ES-I3 (cell line): Measurements from ENCODE around the gene AHNAK2.
"Not testable (repeated sequence)": the region's sequence is repeated elsewhere in the genome, so short reads cannot be mapped to it uniquely, and the experiment has no call there.

Experiments used
- H3K36me3 ChIP-seq: 2 replicates; pipeline ENCODE4 v1.6.1; 2013; ENCODE audit warnings: mild to moderate bottlenecking, low read length, control low read depth, moderate library complexity; ENCODE audit not compliant: insufficient read depth
- H3K4me1 ChIP-seq: 2 replicates; pipeline ENCODE4 v1.6.1; 2013; ENCODE audit warnings: mild to moderate bottlenecking, control low read depth, low read length; ENCODE audit not compliant: insufficient read depth
- H3K9ac ChIP-seq: 2 replicates; pipeline ENCODE4 v1.6.1; 2013; ENCODE audit warnings: low read depth, mild to moderate bottlenecking, low read length, moderate library complexity
- H3K9me3 ChIP-seq: 2 replicates; pipeline ENCODE4 v1.6.1; 2013; ENCODE audit warnings: mild to moderate bottlenecking, low read length, moderate library complexity; ENCODE audit not compliant: control insufficient read depth, insufficient read depth

The AHNAK2 gene

DNA sequence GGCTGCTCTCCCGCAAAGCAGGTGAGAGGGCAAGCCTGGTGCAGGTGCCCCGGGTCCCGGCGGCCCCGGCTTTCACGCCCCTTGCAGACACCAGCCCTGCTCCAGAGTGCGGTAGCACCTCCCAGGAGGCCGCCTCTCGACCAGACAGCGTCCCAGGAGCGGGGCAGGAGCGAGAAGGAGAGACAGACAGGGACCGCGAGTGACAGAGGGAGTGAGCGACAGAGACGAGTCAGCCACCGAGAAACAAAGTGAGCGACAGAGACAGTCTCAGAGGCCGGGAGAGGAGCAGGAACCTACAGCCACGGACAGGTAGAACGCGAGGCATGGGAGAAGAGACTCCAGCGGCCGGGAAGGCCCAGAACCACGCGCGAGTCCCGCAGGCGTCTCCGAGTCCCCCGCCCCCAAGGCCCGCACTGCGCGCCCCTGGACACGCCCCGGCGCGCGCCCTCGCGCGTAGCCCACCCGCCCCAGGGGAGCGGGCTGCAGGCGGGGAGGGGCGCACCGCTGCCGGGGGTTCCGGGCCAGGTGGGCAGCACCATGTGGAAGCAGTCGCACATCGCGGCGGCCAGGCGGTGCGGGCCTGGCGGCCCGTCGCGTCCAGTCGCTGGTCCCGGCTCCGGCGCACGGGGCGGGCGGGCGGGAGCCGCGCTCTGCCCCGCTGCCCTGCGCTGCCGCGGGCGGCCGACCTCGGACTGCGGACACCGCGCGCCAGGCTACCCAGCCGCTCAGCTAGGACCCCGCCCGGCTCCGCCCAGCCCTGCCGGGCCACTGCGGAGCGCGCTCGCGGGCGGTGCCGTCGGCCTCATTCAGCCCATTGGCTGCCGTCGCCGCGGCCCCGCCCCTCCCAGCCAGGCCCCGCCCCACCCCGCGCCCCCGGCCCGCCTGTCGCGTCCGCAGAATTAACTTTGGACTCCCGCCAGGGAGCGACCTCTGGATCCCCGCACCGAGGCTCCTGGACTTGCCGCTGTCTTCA lies at the start of gene AHNAK2:
AHNAK2 (minus strand) TSS at position 694 of the 973 bp plus-strand sequence; CDS start at position 557, 137 bp downstream.
- Histone ChIP-seq H3K9me3 (no peaks in the 10 kb centered on the region), H3K36me3 (no peaks in the 10 kb centered on the region), H3K9ac (peak within 1 kb of the TSS; percentile 66; the same call in 1 of the 2 replicates), H3K4me1 (peaks cover 20% of the 10 kb centered on the region; the same call in 1 of the 2 replicates)

DNA sequence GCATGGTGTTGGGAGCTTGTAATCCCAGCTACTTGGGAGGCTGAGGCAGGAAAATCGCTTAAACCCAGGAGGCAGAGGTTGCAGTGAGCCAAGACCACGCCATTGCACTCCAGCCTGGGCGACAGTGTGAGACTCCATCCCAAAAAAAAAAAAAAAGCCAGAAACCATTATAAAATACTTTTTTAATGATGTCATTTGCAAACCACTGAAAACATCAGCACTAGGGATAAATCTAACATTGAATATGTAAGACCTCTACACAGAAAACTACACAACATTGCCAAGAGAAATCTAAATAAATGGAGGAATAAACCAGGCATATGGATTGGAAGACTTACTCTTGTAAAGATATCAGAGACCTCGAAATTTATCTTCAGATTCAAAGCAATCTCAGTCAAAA lies 49.5 kb upstream of the AHNAK2 start:
- H3K4me1 ChIP-seq, H3K9me3 ChIP-seq, H3K36me3 ChIP-seq, H3K9ac ChIP-seq: not testable (repeated sequence)

DNA sequence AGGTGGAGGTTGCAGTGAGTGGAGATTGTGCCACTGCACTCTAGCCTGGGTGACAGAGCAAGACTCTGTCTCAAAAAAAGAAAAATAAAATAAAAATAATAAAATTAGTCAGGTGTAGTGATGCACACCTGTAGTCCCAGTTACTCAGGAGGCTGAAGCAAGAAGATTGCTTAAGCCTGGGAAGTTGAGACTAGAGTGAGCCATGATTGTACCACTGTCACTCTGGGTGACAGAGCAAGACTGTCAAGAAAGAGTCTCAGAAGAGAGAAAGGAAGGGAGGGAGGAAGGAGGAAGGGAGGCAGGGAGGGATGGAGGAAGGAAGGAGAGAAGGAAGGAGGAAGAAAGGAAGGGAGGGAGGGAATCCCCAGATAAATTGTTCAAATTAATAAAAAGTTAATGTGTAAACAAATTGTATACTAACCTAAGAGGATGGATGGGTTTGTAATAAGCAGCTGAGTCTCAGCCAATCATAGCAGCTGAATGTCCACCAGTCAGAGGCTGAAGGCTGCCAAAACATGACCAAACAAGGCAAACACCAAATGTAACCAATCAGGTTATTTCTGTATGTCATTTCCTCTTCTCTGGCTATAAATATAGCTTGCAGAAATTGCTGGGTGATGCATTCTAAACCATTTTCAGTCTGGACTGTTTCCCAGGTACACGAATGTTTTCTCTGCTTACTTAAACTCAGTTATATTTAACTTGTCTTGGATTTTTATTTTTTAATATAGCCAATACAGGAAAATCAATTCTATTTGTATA lies 48.8 kb upstream of the AHNAK2 start:
- H3K4me1 ChIP-seq: peaks cover 6% of the 10 kb centered on the region; the same call in 1 of the 2 replicates
- no peak overlapping the region for H3K9ac ChIP-seq
- no peaks in the 10 kb centered on the region for H3K9me3 ChIP-seq
- H3K36me3 ChIP-seq: no peaks in the 10 kb centered on the region

DNA sequence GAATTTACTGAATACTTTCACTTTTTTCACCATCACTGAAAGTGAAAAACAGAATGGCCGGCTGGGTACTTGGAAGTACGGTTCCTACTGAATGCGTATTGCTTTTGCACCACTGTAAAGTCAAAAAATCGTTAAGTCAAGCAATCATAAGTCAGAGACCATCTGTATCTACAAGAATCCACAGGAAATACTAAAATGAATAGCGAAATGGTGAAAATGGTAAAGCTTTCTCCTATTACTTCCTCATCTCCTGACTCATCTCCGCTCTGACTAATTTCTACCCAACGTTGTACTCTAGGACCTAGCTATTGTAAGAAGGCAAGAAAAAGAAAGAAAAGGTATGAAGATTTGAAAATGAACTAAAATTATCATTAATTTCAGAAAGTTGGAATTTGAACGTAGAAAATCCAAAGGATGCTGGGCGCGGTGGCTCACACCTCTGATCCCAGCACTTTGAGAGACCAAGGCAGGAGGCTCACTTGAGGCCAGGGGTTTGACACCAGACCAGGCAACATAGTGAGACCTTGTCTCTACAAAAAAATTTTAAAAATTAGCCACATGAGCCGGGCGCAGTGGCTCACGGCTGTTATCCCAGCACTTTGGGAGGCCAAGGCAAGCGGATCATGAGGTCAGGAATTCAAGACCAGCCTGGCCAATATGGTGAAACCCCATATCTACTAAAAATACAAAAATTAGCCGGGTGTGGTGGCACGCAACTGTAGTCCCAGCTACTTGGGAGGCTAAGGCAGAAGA lies 48.0 kb upstream of the AHNAK2 start:
- peaks cover 6% of the 10 kb centered on the region; the same call in 1 of the 2 replicates for H3K4me1 ChIP-seq
- H3K36me3 ChIP-seq: no peaks in the 10 kb centered on the region
- no peak overlapping the region for H3K9ac ChIP-seq
- no peaks in the 10 kb centered on the region for H3K9me3 ChIP-seq

DNA sequence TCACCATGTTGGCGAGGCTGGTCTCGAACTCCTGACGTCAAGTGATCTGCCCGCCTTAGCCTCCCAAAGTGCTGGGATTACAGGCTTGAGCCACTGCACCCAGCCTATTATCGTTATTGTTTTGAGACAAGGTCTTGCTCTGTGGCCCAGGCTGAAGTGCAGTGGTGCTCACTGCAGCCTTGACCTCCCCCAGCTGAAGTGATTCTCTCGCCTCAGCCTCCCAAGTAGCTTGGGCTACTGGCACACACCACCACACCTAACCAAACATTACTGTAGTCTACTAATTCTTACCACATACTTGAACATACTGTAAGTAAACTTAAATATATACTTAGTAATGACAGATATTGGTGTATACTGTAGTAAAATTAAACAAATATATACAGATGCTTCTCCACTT lies 47.3 kb upstream of the AHNAK2 start:
- Histone ChIP-seq H3K9me3 (no peaks in the 10 kb centered on the region), H3K9ac (no peak overlapping the region), H3K36me3 (no peaks in the 10 kb centered on the region), H3K4me1 (peaks cover 6% of the 10 kb centered on the region; the same call in 1 of the 2 replicates)

DNA sequence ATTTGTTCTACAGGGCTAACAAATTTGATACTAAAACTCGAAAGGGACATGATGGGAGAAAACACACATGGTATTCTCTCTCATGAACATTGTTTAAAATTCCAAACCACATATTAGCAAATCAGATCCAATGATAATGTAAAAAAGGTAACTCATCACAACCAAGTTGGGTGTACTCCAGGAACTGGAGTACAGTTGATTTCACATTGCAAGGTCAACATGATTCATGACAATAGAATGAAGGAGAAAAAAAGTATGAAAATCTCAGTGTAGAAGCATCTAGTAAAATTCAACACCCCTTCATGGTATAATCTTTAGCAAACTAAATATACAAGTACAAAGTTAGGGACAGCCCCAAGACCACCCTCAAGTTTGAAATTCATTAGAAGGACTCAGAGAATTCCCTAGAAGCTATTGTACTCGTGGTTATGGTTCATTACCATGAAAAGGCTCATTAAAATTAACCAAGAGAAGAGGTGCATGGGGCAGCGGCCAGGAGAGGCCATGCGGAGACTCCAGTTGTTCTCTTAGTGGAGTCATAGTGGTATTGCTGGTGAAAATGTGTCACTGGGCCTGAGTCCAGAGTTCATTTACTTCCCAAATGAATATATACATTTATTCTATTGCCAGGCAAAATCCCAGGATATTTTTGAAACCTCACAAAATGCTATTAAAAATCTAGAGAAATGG lies 45.8 kb upstream of the AHNAK2 start:
- H3K4me1 ChIP-seq: peaks cover 11% of the 10 kb centered on the region; the same call in 1 of the 2 replicates
- H3K9me3 ChIP-seq: no peaks in the 10 kb centered on the region
- H3K9ac ChIP-seq: no peak overlapping the region
- H3K36me3 ChIP-seq: no peaks in the 10 kb centered on the region

DNA sequence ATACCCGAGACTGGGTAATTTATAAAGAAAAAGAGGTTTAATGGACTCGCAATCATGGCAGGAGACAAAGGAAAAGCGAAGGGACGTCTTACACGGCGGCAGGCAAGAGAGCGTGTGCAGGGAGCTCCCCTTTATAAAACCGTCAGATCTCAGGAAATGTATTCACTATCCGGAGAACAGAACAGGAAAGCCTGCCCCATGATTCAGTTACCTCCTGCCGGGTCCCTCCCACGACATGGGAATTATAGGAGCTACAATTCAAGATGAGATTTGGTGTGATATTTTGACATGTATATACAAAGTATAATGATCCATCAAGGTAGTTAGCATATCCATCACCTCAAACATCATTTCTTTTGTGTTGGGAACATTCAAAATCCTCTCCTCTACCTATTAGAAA lies 45.0 kb upstream of the AHNAK2 start:
- Histone ChIP-seq H3K36me3 (no peaks in the 10 kb centered on the region), H3K4me1 (peaks cover 11% of the 10 kb centered on the region; the same call in 1 of the 2 replicates), H3K9me3 (no peaks in the 10 kb centered on the region), H3K9ac (no peak overlapping the region)

DNA sequence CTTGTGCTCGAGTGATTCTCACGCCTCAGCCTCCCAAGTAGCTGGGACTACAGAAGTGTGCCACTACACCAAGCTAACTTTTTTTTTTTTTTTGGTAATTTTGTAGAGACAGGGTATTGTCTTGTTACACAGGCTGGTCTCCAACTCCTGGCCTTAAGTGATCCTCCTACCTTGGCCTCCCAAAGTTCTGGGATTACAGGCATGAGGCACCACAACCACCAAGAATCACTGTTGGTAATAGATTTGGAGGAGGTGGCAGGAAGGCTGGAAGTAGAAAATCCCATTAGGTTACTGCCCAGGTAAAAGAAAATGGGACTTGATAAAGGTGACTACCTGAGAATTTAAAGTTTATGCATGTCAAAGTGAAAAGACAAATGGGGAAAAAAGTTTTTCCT lies 44.1 kb upstream of the AHNAK2 start:
- H3K4me1 ChIP-seq: peaks cover 11% of the 10 kb centered on the region; the same call in 1 of the 2 replicates
- peak overlapping the region; percentile 89 for H3K9ac ChIP-seq
- no peaks in the 10 kb centered on the region for H3K9me3 ChIP-seq
- H3K36me3 ChIP-seq: no peaks in the 10 kb centered on the region

DNA sequence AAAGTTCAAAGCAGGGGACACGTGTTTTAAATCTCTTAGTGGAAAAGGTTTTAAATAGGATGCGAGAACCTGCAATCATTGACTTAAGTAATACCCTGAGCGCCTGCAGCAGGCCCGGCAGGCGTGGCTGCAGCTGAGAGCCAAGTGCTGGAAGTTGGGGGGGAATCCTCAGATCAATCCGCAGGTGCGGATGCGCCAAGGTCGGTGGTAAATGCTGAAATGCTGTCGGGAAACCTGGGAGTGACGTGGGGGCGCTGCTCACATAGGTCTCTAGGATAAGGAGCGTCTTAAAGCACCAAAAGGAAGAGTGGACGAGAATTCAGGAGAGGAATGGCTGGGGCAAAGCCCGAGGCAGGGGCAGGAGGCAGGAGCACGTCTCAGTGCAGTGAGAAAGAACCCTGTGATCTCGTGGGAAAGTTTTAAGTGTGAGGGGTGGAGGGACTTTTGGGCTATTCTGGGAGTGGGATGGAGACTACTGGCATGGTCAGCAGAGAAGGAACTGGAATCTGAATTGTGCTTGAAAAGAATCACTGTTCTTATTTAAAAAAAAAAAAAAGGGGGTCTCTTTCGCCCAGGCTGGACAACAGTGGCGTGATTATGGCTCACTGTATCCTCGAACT lies 43.6 kb upstream of the AHNAK2 start:
- H3K36me3 ChIP-seq: no peaks in the 10 kb centered on the region
- H3K9ac ChIP-seq: peak overlapping the region; percentile 89
- H3K9me3 ChIP-seq: no peaks in the 10 kb centered on the region
- peaks cover 12% of the 10 kb centered on the region for H3K4me1 ChIP-seq

DNA sequence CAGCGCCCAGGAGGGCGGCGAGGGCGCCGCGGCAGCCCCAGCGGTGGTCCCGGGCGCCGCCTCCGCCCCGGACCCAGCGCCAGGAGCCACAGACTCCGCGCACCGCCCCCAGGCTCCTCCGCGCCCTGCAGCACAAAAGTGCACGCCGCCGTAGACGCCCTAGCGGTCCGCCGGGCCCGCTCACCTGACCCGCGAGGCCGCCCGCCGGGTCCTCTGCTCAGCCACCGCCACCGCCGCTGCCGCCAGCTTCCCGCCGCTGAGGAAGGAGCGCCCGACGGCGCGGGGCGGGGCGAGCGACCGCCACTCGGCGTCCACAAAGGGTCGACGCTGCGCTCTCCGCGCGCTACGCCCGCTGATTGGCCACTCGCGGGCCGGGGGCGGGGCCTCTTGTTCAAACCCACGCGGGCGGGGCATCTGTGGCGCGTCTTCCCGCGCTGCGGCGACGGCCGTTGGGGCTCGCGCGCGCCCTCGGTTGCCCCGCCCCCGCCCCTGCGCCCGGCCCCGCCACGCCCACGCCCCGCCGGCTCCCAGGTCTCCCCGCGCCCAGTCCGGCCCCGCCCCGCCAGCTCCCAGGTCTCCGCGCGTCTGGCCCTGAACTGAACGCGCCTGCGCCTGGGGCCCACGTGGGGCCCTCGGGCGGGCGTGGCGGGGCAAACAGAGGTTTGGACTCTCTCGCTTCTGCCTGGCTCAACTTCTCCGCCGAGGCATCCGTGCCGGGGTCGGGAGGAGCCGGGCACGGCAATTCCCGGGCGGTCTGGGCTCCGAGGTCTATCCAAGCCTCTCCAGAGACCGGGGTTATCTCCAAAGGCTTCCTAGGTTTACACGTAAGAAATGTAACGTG lies 42.9 kb upstream of the AHNAK2 start, which contains the start of gene CDCA4:
CDCA4 (minus strand) TSS at position 269 of the 841 bp plus-strand sequence. CDS start 9,154 bp downstream, outside the sequence.
- 0 out of 2 replicates have a peak, but pooled peaks cover 3% of the 10 kb centered on the region for H3K36me3 ChIP-seq
- H3K9ac ChIP-seq: peak within 1 kb of the TSS; percentile 89
- H3K9me3 ChIP-seq: no peaks in the 10 kb centered on the region
- peaks cover 20% of the 10 kb centered on the region for H3K4me1 ChIP-seq

DNA sequence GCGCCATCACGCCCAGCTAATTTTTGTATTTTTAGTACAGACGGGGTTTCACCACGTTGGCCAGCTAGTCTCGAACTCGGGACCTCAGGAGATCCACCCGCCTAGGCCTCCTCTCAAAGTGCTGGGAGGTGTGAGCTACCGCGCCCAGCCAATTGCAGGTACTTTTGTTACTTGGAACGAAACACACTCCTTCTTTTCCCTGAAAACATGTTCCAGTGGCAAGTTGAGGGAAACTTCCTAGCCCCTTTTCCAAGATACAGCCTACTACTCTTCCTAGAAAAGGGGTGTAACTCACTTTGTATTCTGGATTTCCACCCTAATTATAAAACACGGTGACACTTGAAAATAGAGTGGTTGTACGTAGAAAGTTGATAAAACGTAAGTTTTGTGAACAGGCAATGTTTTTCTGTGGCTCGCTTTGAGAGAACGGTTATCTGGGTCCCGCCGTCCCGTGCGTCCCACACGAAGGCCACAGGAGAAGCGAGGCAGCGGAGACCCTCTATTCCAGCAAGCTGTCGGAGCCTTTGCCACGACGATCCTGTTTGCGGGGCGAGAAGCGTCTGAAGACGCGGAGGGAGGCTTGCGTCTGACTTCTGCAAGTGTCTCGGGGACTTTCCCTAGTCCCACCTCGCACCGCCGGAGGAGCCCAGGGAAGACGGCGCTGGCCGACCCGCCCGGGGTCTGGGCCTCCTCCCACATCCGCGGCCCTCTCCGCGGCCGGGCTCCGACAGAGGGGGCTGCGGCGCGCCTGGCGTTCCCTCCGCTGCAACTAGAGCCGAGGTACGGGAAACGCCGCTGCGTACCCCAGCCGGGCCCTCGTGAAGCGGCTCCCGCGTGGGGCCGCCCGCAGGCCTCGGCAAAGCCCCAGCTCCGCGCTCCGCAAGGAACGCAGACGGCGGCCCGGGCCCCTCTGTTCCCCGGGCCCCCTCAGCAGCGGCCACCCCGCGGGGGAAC lies 42.0 kb upstream of the AHNAK2 start:
- 0 out of 2 replicates have a peak, but pooled peaks cover 3% of the 10 kb centered on the region for H3K36me3 ChIP-seq
- H3K4me1 ChIP-seq: peaks cover 21% of the 10 kb centered on the region
- H3K9me3 ChIP-seq: no peaks in the 10 kb centered on the region
- H3K9ac ChIP-seq: peak overlapping the region; percentile 71
